ENCODE data around the gene CHKB.

DNA sequence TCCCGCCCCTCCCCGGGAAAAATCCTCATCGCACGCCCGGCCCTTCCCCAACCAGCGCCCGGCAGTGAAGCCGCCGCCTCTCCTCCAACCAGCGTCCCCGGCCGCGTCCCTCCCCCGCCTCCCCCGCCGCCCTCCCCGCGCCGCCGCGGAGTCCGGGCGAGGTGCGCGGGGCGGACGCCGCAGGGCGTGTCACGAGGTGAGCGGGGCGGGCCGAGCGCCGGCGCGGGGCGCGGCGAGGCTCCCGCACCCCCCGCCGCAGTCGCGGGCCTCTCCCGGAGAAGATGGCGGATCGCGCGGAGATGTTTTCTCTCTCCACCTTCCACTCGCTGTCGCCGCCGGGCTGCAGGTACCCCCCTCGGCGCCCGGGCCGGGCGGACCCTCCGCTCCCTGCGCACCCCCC is 17.9 kb upstream of the CHKB start, which contains the start of gene MAPK8IP2:
- TF ChIP-seq POLR2A (IDR thresholded peaks at IDR 0.05; ENCODE audit: low read length) (no peak), GATA1 (IDR thresholded peaks at IDR 0.05; ENCODE audit: low read depth, low read length) (no peak)
